HL-60 (cell line): ENCODE data around the gene SGMS1.

Experiments
- CTCF ChIP-seq: IDR thresholded peaks from one replicate; pipeline ENCODE4 v1.5.1; 2011; ENCODE audit warnings: low read length, control low read depth, inconsistent platforms; ENCODE audit not compliant: insufficient read depth
- POLR2AphosphoS5 ChIP-seq: IDR thresholded peaks from 2 replicates; pipeline ENCODE4 v1.6.1; 2012; ENCODE audit warnings: low read depth
- REST ChIP-seq: IDR thresholded peaks from 2 replicates; pipeline ENCODE4 v1.6.1; 2012; ENCODE audit warnings: low read depth; ENCODE audit not compliant: insufficient replicate concordance

- TF ChIP-seq CTCF (no peak), REST (no peak), POLR2AphosphoS5 (no peak)
Observed at GRCh38 chr10:50523357-50523756, 100.4 kb downstream of the SGMS1 start.
